ENCODE results near the gene ZNF608. TPM values are rescaled to one million over a fixed set of nuclear protein-coding genes. Genes with fewer than 3 reads are reported as not detected.

ZNF608 gene
- total and polyA plus RNA-seq, 9 of the 15 experiments (the other 6 are each of a cell fraction or from before 2014, with no cell fraction given): 0.38 to 1.5 (median 1.00) TPM

- no peak for TF ChIP-seq RNF219 (CRISPR knock-in tag; IDR thresholded peaks at IDR 0.05)
These were observed 21.9 kb downstream of the ZNF608 start (continued) for GRCh38 chr5:124724357-124725039.

GRCh38 chr5:124721229-124721735, 25.2 kb downstream of the ZNF608 start:
- Histone ChIP-seq H3K27me3 (ENCODE audit: control insufficient read depth in 2 of 2, insufficient read depth in 2 of 2, low read length in 2 of 2) (no peaks in the 10 kb centered on the region), H2AFZ (ENCODE audit: low read depth, low read length) (no peak overlapping the region), H3K4me1 (replicated peaks in 1 of 2; ENCODE audit: control insufficient read depth in 2 of 2, insufficient read depth in 2 of 2, low read length in 2 of 2) (no peaks in the 10 kb centered on the region), H3K9ac (ENCODE audit: insufficient read depth in 1 of 2, low read depth in 2 of 2, low read length in 2 of 2) (no peak overlapping the region), H3K9me3 (replicated peaks; ENCODE audit: control insufficient read depth, insufficient read depth, low read depth, low read length) (no peaks in the 10 kb centered on the region), H4K20me1 (replicated peaks; ENCODE audit: control insufficient read depth, insufficient read depth, low read length) (no peaks in the 10 kb centered on the region), H3K4me3 (no peak overlapping the region), H3K36me3 (ENCODE audit: control insufficient read depth, insufficient read depth, low read length) (no peaks in the 10 kb centered on the region), H3K27ac (ENCODE audit: extremely low read depth, low read depth, low read length) (no peak overlapping the region), H3K9me1 (ENCODE audit: control insufficient read depth, insufficient read depth, low read length) (no peaks in the 10 kb centered on the region), H3K79me2 (ENCODE audit: control insufficient read depth, insufficient read depth, low read length) (no peaks in the 10 kb centered on the region), H3K4me2 (ENCODE audit: insufficient read depth, low read length) (no peak overlapping the region)
- CTCF ChIA-PET (ENCODE audit: low intra/inter-chr PET ratio): no interaction called here
- no TSS peak for BruUV-seq (replicated peaks)
- TF ChIP-seq SIRT6 (IDR thresholded peaks at IDR 0.05; ENCODE audit: low read depth, low read length) (no peak), ARID3A (IDR thresholded peaks at IDR 0.05; ENCODE audit: borderline replicate concordance, low read depth, low read length) (no peak), ZSCAN32 (CRISPR knock-in tag; IDR thresholded peaks at IDR 0.05) (no peak), MIER1 (IDR thresholded peaks at IDR 0.05; ENCODE audit: low read depth) (no peak), ZC3H8 (IDR thresholded peaks at IDR 0.05) (no peak), HDAC6 (IDR thresholded peaks at IDR 0.05; ENCODE audit: low read depth, low read length) (no peak), U2AF1 (optimal IDR thresholded peaks at IDR 0.05; ENCODE audit: low read depth, low read length) (no peak), CBX1 (IDR thresholded peaks at IDR 0.05; ENCODE audit: low read depth) (no peak), POLR2B (IDR thresholded peaks at IDR 0.05; ENCODE audit: low read depth, partially characterized antibody) (no peak), SP2 (IDR thresholded peaks at IDR 0.05; ENCODE audit: extremely low read depth, low read depth, low read length, poor library complexity, severe bottlenecking) (no peak), NONO (IDR thresholded peaks at IDR 0.05; ENCODE audit: low read depth in 2 of 2, low read length in 1 of 2) (no peak), SNIP1 (IDR thresholded peaks at IDR 0.05; ENCODE audit: low read depth) (no peak), TCF7 (IDR thresholded peaks at IDR 0.05; ENCODE audit: borderline replicate concordance) (no peak), MTF1 (CRISPR knock-in tag; IDR thresholded peaks at IDR 0.05; ENCODE audit: borderline replicate concordance) (no peak)
- intact Hi-C loops (cut with micrococcal nuclease): no loop called here
- in situ Hi-C loops (cut with MboI): no loop called here
- no peak for FAIRE-seq
- ATAC-seq: no peak
- POLR2A ChIA-PET: no interaction called here
- 42% methylated on average over 8 of the region's 8 CpGs for WGBS (ENCODE audit: insufficient coverage, low coverage, missing lambda C conversion rate)
- no peak for DNase-seq (ENCODE audit: extremely low read depth in 1 of 4, low spot score in 3 of 4)
